ENCODE results near the gene OR10X1.

DNA sequence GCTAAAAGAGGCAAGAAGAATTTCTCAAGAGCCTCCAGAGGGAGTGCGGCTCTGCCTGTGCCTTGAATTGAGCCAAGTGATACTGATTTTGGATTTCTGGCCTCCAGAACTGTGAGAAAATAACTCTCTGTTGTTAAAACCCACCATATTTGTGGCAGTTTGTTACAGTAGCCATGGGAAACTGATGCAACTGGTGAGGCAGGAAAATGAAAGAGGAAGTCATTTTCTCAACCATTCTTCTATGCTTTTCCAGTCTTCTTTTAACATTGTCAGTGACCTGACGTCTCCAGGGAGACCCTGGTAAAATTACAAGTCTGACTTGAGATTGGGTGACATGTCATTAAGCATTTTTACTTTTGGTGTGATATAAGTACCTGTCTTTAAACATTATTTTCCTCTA, 15.1 kb downstream of the OR10X1 start:
- TF ChIP-seq, protein P1, sequence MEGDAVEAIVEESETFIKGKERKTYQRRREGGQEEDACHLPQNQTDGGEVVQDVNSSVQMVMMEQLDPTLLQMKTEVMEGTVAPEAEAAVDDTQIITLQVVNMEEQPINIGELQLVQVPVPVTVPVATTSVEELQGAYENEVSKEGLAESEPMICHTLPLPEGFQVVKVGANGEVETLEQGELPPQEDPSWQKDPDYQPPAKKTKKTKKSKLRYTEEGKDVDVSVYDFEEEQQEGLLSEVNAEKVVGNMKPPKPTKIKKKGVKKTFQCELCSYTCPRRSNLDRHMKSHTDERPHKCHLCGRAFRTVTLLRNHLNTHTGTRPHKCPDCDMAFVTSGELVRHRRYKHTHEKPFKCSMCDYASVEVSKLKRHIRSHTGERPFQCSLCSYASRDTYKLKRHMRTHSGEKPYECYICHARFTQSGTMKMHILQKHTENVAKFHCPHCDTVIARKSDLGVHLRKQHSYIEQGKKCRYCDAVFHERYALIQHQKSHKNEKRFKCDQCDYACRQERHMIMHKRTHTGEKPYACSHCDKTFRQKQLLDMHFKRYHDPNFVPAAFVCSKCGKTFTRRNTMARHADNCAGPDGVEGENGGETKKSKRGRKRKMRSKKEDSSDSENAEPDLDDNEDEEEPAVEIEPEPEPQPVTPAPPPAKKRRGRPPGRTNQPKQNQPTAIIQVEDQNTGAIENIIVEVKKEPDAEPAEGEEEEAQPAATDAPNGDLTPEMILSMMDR (IDR thresholded peaks at IDR 0.05; ENCODE audit: poor library complexity) = no peak
- TF ChIP-seq EZH2phosphoT487 (IDR thresholded peaks at IDR 0.05; ENCODE audit: low read depth, severe bottlenecking, unreplicated experiment) = no peak
